Mucosa of descending colon (tissue), 3 donors: Measurements from ENCODE around the gene PAN3. TPM values are rescaled to one million over a fixed set of nuclear protein-coding genes. Genes with fewer than 3 reads are reported as not detected.

Source experiments
- ATAC-seq: fragments of 200-7000 bp; cut with Tn5 transposase; one replicate; pipeline ENCODE4 v1.9.1; 2020; ENCODE audit warnings: mild to moderate bottlenecking, moderate library complexity
- DNase-seq, 3 donors: peaks; one replicate each; pipeline ENCODE4 v3.0.0-alpha.2; 2020
- H3K36me3 ChIP-seq: fragments of 200-600 bp; one replicate; pipeline ENCODE4 v1.8.0; 2021; ENCODE audit warnings: low read depth, mild to moderate bottlenecking
- H3K4me1 ChIP-seq: fragments of 200-600 bp; one replicate; pipeline ENCODE4 v1.8.0; 2021; ENCODE audit warnings: low read depth, mild to moderate bottlenecking
- H3K4me3 ChIP-seq: fragments of 200-600 bp; one replicate; pipeline ENCODE4 v1.8.0; 2021; ENCODE audit warnings: mild to moderate bottlenecking
- H3K9me3 ChIP-seq: fragments of 200-600 bp; one replicate; pipeline ENCODE4 v1.8.0; 2021; ENCODE audit warnings: mild to moderate bottlenecking
- CTCF ChIP-seq: fragments of 200-600 bp; IDR thresholded peaks from one replicate; pipeline ENCODE4 v1.8.0; 2022; ENCODE audit warnings: antibody characterized with exemption, mild to moderate bottlenecking
- intact Hi-C, 2 donors: fragments of 100-400 bp; cut with DNase I in 1 of 2; cut with micrococcal nuclease in 1 of 2; formaldehyde crosslinking; loops; one replicate each; pipeline versions ENCODE4 v1.11.0 to v1.11.1; 2022; cut with DNase I, micrococcal nuclease
- total RNA-seq, 3 donors: library from RNA; stranded (reverse); fragmentation: NEBNext Ultra II Directional in 2 of 3; extraction: Animal tissue kit (Norgen Biotek cat#: 25700) in 2 of 3; gene quantifications; one replicate each; pipeline versions ENCODE4 v1.2.1 to v1.2.4, GENCODE V29; 2021 to 2023
- donor health status: DM: no; HTN: no; CAD: no; lungs with moderate emphysema.
- donor health status: DM: no; HTN: no; CAD: no.
- donor health status: DM: no; HTN: yes; CAD: no.

Gene PAN3
- total RNA-seq, 3 donors from 2014 or later = 28.4 to 43.7 (median 40.2) TPM

GRCh38 chr13:28267497-28267896 lies 129.2 kb downstream of the PAN3 start:
- DNase-seq (no peak), ATAC-seq (no peak)
- Histone ChIP-seq H3K9me3 (no peaks in the 10 kb centered on the region), H3K4me3 (no peak overlapping the region), H3K4me1 (peaks cover 3% of the 10 kb centered on the region), H3K36me3 (peaks cover 11% of the 10 kb centered on the region)
- TF ChIP-seq CTCF = no peak
- intact Hi-C loops = no loop called here

- no peaks in the 10 kb centered on the region for H3K9me3 ChIP-seq
- intact Hi-C loops = no loop called here
- no peak overlapping the region for H3K4me3 ChIP-seq
- no peak for TF ChIP-seq CTCF
- H3K36me3 ChIP-seq = peaks cover 17% of the 10 kb centered on the region
- DNase-seq (no peak), ATAC-seq (peak; percentile 40)
- H3K4me1 ChIP-seq = peaks cover 3% of the 10 kb centered on the region
These were observed 130.5 kb downstream of the PAN3 start for GRCh38 chr13:28268800-28269223.

- Histone ChIP-seq H3K4me3 (no peak overlapping the region), H3K9me3 (no peaks in the 10 kb centered on the region), H3K36me3 (peaks cover 17% of the 10 kb centered on the region), H3K4me1 (peaks cover 3% of the 10 kb centered on the region)
- intact Hi-C loops = no loop called here
- TF ChIP-seq CTCF = no peak
- DNase-seq (no peak), ATAC-seq (no peak)
These were observed 132.9 kb downstream of the PAN3 start for GRCh38 chr13:28271056-28271840.

GRCh38 chr13:28273919-28274318 lies 135.6 kb downstream of the PAN3 start:
- ATAC-seq (no peak), DNase-seq (no peak)
- H3K4me3 ChIP-seq = no peak overlapping the region
- TF ChIP-seq CTCF = no peak
- intact Hi-C loops = no loop called here
- H3K4me1 ChIP-seq = peaks cover under 1% of the 10 kb centered on the region
- H3K9me3 ChIP-seq = no peaks in the 10 kb centered on the region
- H3K36me3 ChIP-seq = peaks cover 17% of the 10 kb centered on the region

GRCh38 chr13:28282451-28282850 lies 144.1 kb downstream of the PAN3 start:
- no peak overlapping the region for H3K4me3 ChIP-seq
- H3K4me1 ChIP-seq = no peaks in the 10 kb centered on the region
- no peak for TF ChIP-seq CTCF
- no peaks in the 10 kb centered on the region for H3K9me3 ChIP-seq
- intact Hi-C loops = no loop called here
- H3K36me3 ChIP-seq = no peaks in the 10 kb centered on the region
- DNase-seq = no peak
- ATAC-seq = no peak
